ENCODE measurements around the gene BCKDK.
"Not testable (repeated sequence)": the region's sequence is repeated elsewhere in the genome, so short reads cannot be mapped to it uniquely, and the experiment has no call there.

Gene BCKDK

DNA sequence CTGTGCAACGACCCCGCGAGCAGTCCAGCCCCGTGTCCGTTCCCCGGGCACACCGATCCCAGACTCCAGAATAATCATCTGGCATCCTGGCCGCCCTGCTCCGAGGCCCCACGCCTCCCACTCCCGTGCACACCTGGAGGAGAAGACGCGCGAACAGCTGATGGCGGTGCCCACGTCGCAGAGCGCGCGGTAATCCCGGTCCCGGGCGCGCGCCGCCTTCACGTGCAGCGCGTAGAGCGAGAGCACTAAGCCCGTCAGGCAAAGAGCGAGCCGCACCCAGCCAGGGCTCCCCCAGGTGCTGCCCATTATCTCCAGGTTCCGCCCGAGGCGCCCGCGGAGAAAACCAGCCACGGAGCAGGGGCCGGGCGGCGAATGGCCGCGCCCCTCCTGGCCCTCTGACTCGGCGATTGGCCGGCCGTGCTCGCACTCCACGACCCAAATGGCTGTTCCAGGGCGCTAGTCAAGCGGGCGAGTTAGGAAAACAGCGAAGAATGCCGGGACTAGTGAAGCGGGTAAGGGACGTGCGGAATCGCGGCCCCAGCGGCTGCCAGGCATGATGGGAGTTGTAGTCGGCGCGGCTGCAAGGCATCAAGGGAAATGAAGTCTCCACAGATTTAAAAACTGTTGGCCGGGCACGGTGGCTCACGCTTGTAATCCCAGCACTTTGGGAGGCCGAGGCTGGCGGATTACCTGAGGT, 13.6 kb upstream of the BCKDK start, which contains the start of gene VKORC1:
VKORC1 (minus strand) TSS at position 374 of the 697 bp plus-strand sequence; CDS start at position 306, 68 bp downstream.
- peak; percentile 59 for DNase-seq (ENCODE audit: low read depth, low spot score)

GRCh38 chr16:31099860-31100638, 8.1 kb upstream of the BCKDK start:
- DNase-seq (ENCODE audit: low read depth, low spot score), result no peak

DNA sequence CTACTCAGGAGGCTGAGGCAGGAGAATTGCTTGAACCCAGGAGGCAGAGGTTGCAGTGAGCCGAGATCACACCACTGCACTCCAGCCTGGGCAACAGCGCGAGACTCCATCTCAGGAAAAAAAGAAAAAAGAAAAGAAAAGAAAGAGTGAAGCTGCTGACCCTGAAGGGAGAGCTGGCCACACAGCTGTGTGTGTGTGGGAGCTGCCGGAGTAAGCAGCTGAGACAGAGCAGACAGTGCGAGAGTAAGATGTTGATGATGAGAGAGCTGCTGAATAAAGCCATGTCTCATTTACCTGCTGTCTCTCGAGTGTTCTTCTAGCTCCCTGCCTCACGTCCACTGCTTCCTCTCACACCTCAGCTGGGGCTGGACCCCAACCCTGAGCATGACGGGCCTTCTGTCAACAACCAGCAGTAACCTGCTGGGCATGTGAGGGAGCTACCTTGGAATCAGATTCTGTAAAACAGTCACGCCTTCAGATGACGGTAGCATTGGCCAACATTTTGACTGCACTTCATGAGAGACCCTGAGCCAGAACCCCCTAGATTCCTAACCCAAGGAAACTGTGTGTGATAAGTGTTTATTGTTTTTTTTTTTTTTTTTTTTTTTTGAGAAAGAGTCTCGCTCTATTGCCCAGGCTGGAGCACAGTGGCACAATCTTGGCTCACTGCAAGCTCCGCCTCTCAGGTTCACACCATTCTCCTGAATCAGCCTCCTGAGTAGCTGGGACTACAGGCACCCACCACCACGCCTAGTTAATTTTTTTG, 7.1 kb upstream of the BCKDK start:
- not testable (repeated sequence) for DNase-seq (ENCODE audit: low read depth, low spot score)

GRCh38 chr16:31105677-31106213, 2.4 kb upstream of the BCKDK start:
- DNase-seq (ENCODE audit: low read depth, low spot score), result peak; percentile 67

GRCh38 chr16:31106509-31107464, 1.4 kb upstream of the BCKDK start:
- DNase-seq (ENCODE audit: low read depth, low spot score), result no peak

DNA sequence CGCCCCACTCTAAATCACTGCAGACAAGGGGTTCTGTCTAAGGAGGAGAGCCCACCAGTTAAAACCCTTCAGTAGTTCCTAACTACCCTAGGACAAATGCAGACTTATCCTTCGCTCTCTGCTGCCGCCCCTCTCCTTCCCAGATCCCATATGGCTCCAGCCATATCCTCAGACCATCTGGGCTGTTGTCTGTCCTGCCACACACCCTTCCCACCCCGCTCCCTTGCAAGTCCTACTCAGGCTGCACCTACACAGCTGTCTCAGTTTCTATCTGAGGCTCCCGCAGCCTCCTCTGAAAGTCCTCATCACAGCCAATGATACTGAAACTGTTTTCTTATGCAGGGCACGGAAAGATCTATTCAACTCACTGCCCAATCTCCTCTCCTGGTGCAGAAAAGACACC, 720 bp upstream of the BCKDK start:
- no peak for DNase-seq (ENCODE audit: low read depth, low spot score)

DNA sequence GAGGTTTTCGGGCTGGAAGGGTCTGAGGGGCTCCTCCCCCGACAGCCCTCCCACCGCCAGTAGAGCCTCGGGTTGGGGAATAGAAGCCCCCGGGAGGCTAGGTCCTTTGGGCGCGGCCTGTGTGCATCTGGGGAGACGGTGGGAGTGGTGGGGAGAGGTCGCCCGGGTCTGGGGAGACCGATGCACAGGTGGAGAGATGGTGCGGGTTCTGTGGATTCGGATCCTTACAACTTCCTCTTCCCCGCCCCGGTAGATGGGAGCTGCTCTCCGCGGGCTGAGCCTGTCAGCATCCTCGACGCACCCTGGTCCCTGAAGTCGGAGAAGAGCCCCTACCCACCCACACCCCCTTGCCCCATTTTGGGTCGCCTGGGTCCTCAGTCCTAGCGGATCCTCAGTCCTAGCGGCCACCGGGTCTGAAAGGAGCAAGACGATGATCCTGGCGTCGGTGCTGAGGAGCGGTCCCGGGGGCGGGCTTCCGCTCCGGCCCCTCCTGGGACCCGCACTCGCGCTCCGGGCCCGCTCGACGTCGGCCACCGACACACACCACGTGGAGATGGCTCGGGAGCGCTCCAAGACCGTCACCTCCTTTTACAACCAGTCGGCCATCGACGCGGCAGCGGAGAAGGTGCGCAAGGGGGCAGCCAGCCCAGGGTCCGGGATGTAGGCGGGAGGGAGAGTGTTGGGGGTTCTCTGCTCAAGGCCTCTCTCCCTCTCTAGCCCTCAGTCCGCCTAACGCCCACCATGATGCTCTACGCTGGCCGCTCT, 790 bp downstream of the BCKDK start:
- DNase-seq (ENCODE audit: low read depth, low spot score), result no peak

DNA sequence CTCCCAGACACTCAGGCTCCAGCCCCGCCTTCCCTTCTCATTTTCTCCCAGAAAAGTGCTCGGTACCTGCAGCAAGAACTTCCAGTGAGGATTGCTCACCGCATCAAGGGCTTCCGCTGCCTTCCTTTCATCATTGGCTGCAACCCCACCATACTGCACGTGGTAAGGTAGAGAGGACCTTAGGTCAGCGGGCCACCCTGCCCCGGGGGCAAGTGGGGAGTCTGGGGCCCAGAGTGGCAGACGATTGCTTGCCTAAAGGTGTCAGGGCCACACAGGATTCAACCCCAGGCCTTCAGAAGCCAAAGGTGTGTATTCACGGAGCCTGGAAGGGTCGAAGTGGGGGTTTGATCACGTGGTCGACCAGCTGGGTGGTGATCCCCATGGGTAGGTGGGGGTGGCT, 1.4 kb downstream of the BCKDK start:
- DNase-seq (ENCODE audit: low read depth, low spot score), result no peak

DNA sequence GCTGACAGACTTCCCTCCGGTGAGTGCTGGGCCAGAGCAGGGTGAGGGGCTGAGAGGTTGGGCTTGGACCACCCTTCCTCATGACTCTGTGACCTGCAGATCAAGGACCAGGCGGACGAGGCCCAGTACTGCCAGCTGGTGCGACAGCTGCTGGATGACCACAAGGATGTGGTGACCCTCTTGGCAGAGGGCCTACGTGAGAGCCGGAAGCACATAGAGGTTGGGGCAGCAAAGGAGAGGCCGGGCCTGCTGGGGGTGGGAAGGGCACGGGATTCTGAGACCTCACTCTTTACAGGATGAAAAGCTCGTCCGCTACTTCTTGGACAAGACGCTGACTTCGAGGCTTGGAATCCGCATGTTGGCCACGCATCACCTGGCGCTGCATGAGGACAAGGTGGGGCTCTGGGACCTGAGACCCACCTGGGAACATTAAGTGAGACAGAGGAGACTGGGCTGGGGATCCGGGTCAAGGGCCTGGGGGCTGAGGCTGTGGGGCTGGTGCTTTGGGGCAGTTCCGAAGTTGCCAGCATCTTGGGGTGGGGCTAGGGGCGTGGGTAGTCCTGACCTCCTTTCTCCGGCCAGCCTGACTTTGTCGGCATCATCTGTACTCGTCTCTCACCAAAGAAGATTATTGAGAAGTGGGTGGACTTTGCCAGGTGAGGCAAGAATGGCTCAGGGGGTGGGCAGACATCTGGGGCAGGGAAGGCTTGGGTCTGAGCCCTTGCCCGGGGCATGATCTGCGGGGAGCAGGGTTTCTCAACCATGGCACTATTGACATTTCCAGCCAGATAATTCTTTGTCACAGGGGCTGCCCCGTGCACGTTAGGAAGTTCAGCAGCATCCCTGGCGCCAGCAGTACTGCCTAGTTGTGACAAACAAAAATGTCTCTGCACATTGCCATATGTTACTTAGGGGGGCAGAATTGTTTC, 2.2 kb downstream of the BCKDK start:
- no peak for DNase-seq (ENCODE audit: low read depth, low spot score)

DNA sequence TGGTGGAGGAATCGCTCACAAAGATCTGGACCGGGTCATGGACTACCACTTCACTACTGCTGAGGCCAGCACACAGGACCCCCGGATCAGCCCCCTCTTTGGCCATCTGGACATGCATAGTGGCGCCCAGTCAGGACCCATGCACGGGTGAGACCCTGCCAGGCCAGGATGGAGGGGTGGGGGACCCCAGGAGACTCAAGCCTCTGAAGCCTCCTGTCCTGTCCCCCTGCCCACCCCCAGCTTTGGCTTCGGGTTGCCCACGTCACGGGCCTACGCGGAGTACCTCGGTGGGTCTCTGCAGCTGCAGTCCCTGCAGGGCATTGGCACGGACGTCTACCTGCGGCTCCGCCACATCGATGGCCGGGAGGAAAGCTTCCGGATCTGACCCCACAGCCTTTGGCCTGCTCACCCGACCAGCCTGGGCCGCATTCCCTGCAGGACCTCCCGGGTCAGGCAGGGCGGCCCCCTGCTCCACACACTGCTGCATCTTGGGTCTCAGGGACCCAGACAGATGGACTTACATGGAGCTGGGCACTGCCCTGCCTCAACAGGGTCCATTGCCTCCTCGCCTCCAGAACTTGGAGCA, 3.8 kb downstream of the BCKDK start:
- DNase-seq (ENCODE audit: low read depth, low spot score), result no peak

- DNase-seq (ENCODE audit: low read depth, low spot score), result no peak
These were observed 4.5 kb downstream of the BCKDK start for GRCh38 chr16:31112711-31113110.

DNA sequence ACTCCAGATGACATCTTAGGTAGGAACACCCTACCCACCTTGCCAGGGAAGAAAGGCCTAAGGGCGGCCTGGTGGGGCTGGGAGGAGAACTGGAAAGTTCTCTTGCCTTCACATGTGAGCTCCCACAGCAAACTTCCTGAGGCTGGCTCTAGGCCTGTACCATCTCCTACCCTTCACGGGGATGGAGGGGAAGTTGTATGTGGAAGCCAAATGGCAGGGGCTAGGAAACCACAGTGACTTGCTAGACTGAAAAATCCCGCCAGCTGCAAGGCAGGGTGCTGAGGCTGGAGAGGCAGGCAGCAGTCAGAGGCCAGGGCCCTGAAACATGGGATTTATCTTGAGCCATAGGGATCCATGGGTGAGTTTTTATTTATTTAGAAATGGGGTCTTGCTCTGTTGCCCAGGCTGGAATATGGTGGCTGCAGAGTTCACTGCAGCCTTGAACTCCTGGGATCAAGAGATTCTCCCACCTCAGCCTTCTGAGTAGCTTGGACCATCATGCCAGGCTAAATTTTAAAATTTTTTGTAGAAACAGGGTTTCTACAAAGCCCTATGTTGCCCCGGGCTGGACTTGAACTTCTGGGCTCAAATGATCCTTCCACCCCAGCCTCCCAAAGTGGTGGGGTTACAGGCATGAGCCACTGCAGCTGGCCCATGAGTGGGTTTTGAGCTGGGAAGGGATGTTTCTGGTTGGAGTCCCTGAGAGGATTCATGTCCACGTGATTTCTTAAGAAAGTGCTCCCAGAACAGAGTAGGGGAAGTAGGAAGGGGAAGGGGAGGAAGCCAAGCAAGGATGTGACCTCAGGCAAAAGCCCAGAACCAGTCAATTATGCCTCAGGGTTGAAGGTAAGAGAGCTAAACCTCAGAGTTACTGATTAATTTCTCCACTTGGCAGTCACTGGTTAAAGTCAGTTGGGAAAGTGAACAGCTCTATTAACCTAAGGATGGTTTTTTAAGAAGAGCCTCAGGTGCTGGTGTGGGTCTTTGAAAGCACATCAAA, 5.2 kb downstream of the BCKDK start:
- no peak for DNase-seq (ENCODE audit: low read depth, low spot score)

- DNase-seq (ENCODE audit: low read depth, low spot score), result no peak
These were observed 6.3 kb downstream of the BCKDK start for GRCh38 chr16:31114468-31114867.

DNA sequence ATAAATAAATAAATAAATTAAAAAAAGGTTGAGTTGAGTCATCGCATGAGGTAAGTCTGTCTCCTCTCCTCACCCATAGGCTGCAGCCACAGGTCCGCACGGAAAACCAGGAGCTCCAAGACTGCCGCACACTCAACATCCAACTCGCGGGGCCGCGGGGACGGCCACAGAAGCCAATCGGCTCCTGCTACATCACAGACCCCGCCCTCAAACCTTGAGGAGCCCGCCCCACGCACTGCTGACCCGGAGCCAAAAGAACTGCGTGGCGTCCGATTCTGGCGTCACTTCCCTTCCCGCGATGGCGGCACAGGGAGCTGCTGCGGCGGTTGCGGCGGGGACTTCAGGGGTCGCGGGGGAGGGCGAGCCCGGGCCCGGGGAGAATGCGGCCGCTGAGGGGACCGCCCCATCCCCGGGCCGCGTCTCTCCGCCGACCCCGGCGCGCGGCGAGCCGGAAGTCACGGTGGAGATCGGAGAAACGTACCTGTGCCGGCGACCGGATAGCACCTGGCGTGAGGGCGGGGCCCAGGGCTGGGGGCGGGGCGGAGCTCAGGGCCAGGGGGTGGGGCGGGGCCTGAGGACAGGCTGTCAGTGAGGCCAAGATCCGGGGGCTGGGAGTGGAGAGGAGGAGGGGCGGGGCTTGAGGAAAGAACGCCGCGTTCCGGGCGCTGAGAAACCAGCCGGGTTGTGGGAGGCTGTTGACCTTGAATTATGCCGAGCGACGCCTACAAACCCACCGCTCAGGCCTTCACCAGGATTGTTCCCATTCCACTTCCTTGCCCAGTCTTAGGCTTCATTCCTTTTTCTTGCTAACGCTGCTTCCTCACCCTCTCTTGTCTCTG, 9.4 kb downstream of the BCKDK start, which contains the start of gene KAT8:
KAT8 (plus strand) TSS at position 281 of the 839 bp plus-strand sequence; CDS start at position 299, 18 bp downstream.
- DNase-seq (ENCODE audit: low read depth, low spot score), result peak; percentile 94

GRCh38 chr16:31118223-31119155, 10.3 kb downstream of the BCKDK start:
- DNase-seq (ENCODE audit: low read depth, low spot score), result no peak
